Loucy (cell line): ENCODE measurements around the gene BZW2.

ENCODE experiments used
- H2AFZ ChIP-seq: fragments of 200-600 bp; sonication (generic); 2 replicates; pipeline ENCODE4 v1.6.0; 2016; ENCODE audit warnings: antibody characterized with exemption, mild to moderate bottlenecking, low read length, moderate library complexity
- H3F3A ChIP-seq: fragments of 200-600 bp; 2 replicates; pipeline ENCODE4 v1.6.0; 2016; ENCODE audit warnings: antibody characterized with exemption, low read depth, mild to moderate bottlenecking
- H3K27me3 ChIP-seq: fragments of 200-600 bp; sonication (generic); 2 replicates; pipeline ENCODE4 v1.6.1; 2014; ENCODE audit warnings: low read length, mild to moderate bottlenecking; ENCODE audit not compliant: insufficient read depth, poor library complexity, severe bottlenecking
- H3K36me3 ChIP-seq: fragments of 200-600 bp; sonication (generic); 2 replicates; pipeline ENCODE4 v1.6.1; 2016; ENCODE audit warnings: low read length; ENCODE audit not compliant: insufficient read depth
- H3K4me1 ChIP-seq: fragments of 200-600 bp; sonication (generic); 2 replicates; pipeline ENCODE4 v1.5.1; 2014; ENCODE audit warnings: low read length, mild to moderate bottlenecking; ENCODE audit not compliant: insufficient read depth, poor library complexity, severe bottlenecking
- H3K4me2 ChIP-seq: fragments of 200-600 bp; sonication (generic); 2 replicates; pipeline ENCODE4 v1.6.0; 2014; ENCODE audit warnings: antibody characterized with exemption, low read length, low read depth, mild to moderate bottlenecking; ENCODE audit not compliant: poor library complexity, severe bottlenecking
- H3K4me3 ChIP-seq: fragments of 200-600 bp; sonication (generic); 2 replicates; pipeline ENCODE4 v1.5.1; 2014; ENCODE audit warnings: low read length, mild to moderate bottlenecking, mixed read lengths; ENCODE audit not compliant: poor library complexity, severe bottlenecking
- H3K79me2 ChIP-seq: fragments of 200-600 bp; sonication (generic); 2 replicates; pipeline ENCODE4 v1.6.1; 2014; ENCODE audit warnings: low read length; ENCODE audit not compliant: insufficient read depth
- H3K9ac ChIP-seq: fragments of 200-600 bp; sonication (generic); 2 replicates; pipeline ENCODE4 v1.6.0; 2014; ENCODE audit warnings: mild to moderate bottlenecking, low read depth, low read length, moderate library complexity; ENCODE audit not compliant: poor library complexity, severe bottlenecking
- H3K9me2 ChIP-seq: fragments of 200-600 bp; sonication (generic); replicated peaks from 2 replicates; pipeline ENCODE4 v1.6.1; 2016; ENCODE audit warnings: low read depth, low read length, mixed read lengths
- H3K9me3 ChIP-seq: fragments of 200-600 bp; sonication (generic); 2 replicates; pipeline ENCODE4 v1.6.1; 2014; ENCODE audit warnings: mild to moderate bottlenecking, antibody characterized with exemption, low read length, low read depth; ENCODE audit not compliant: insufficient read depth
- H4K20me1 ChIP-seq: fragments of 200-600 bp; sonication (generic); 2 replicates; pipeline ENCODE4 v1.6.0; 2014; ENCODE audit warnings: antibody characterized with exemption, low read length, mild to moderate bottlenecking; ENCODE audit not compliant: insufficient read depth, poor library complexity, severe bottlenecking
- CTCF ChIP-seq: fragments of 200-600 bp; sonication (generic); conservative IDR thresholded peaks from 2 replicates; pipeline ENCODE4 v1.5.1; 2014; ENCODE audit warnings: mild to moderate bottlenecking, antibody characterized with exemption, low read length
- EZH2phosphoT487 ChIP-seq: fragments of 200-600 bp; IDR thresholded peaks from 2 replicates; pipeline ENCODE4 v1.6.1; 2018; ENCODE audit warnings: antibody characterized with exemption, mild to moderate bottlenecking, moderate library complexity, borderline replicate concordance

BZW2 gene

DNA sequence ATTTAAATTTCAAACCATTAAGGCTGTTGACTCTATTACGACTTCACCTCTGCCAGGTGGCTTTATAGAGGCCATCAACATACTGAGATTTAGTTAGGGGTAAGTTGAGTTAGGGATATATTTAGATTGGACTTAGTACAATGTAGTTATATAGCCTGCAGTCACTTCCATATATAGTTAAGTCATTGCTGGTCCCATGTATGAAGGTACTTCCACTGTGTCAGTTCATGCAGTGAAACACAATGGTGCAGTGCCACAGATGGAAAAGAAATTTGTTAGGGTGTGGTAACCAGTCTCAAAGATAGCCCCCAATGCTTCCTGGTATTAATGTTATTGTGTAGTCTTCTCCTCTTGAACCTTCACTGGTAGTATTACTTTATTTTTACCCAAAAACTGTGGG, 95.0 kb downstream of the BZW2 start:
- Histone ChIP-seq H4K20me1 (no peaks in the 10 kb centered on the region), H3K79me2 (no peaks in the 10 kb centered on the region), H3K4me2 (no peak overlapping the region), H2AFZ (no peak overlapping the region), H3K9me3 (no peaks in the 10 kb centered on the region), H3K36me3 (no peaks in the 10 kb centered on the region), H3K27me3 (no peaks in the 10 kb centered on the region), H3K4me1 (peaks cover 15% of the 10 kb centered on the region), H3K4me3 (no peak overlapping the region), H3K9ac (no peak overlapping the region), H3K9me2 (no peaks in the 10 kb centered on the region), H3F3A (no peaks in the 10 kb centered on the region)
- TF ChIP-seq EZH2phosphoT487 (no peak), CTCF (no peak)

- TF ChIP-seq CTCF (no peak), EZH2phosphoT487 (no peak)
- no peak overlapping the region for H2AFZ ChIP-seq
- no peak overlapping the region for H3K4me2 ChIP-seq
- H4K20me1 ChIP-seq = no peaks in the 10 kb centered on the region
- no peak overlapping the region for H3K4me3 ChIP-seq
- H3K4me1 ChIP-seq = peaks cover 15% of the 10 kb centered on the region
- H3K9ac ChIP-seq = no peak overlapping the region
- H3K36me3 ChIP-seq = no peaks in the 10 kb centered on the region
- no peaks in the 10 kb centered on the region for H3K27me3 ChIP-seq
- no peaks in the 10 kb centered on the region for H3K9me2 ChIP-seq
- no peaks in the 10 kb centered on the region for H3F3A ChIP-seq
- no peaks in the 10 kb centered on the region for H3K9me3 ChIP-seq
- H3K79me2 ChIP-seq = no peaks in the 10 kb centered on the region
Observed at GRCh38 chr7:16741676-16742075, 95.7 kb downstream of the BZW2 start.

- Histone ChIP-seq H3K9me2 (no peaks in the 10 kb centered on the region), H3K79me2 (no peaks in the 10 kb centered on the region), H3K27me3 (no peaks in the 10 kb centered on the region), H3K4me3 (no peak overlapping the region), H3F3A (no peaks in the 10 kb centered on the region), H3K36me3 (no peaks in the 10 kb centered on the region), H3K9me3 (no peaks in the 10 kb centered on the region), H3K9ac (no peak overlapping the region), H3K4me1 (peaks cover 15% of the 10 kb centered on the region), H2AFZ (no peak overlapping the region), H4K20me1 (no peaks in the 10 kb centered on the region), H3K4me2 (no peak overlapping the region)
- TF ChIP-seq CTCF (no peak), EZH2phosphoT487 (no peak)
Observed at GRCh38 chr7:16742547-16742946, 96.6 kb downstream of the BZW2 start.
